ENCODE results near the gene FARS2. TPM values are rescaled to one million over a fixed set of nuclear protein-coding genes. Genes with fewer than 3 reads are reported as not detected.
A peak's percentile ranks its signal among the peaks of the same experiment; 100 is the strongest.

Gene FARS2
- polyA plus RNA-seq, 3 donors, result 12.2 to 21.6 (median 17.7) TPM

GRCh38 chr6:5660772-5661171 lies 399.5 kb downstream of the FARS2 start:
- Histone ChIP-seq H3K27ac (ENCODE audit: low read depth in 1 of 2, low read length in 2 of 2) (no peak overlapping the region), H3K27me3 (ENCODE audit: control insufficient read depth in 2 of 2, insufficient read depth in 2 of 2, low read length in 2 of 2) (no peaks in the 10 kb centered on the region), H3K4me2 (replicated peaks; ENCODE audit: extremely low read depth, low read length, poor library complexity, severe bottlenecking) (no peak overlapping the region), H3K9ac (ENCODE audit: insufficient read depth, low read length, poor library complexity, severe bottlenecking) (no peak overlapping the region), H3K9me3 (replicated peaks in 1 of 2; ENCODE audit: control insufficient read depth in 1 of 2, insufficient read depth in 1 of 2, low read length in 2 of 2) (no peaks in the 10 kb centered on the region), H2AFZ (ENCODE audit: insufficient read depth, low read depth, low read length, poor library complexity, severe bottlenecking) (no peak overlapping the region), H3K36me3 (replicated peaks in 1 of 2; ENCODE audit: control insufficient read depth in 1 of 2, insufficient read depth in 2 of 2, low read length in 2 of 2) (no peaks in the 10 kb centered on the region), H3K4me3 (replicated peaks in 1 of 3; ENCODE audit: low read depth in 2 of 3, low read length in 3 of 3) (no peak overlapping the region), H4K20me1 (ENCODE audit: insufficient read depth, low read length) (no peaks in the 10 kb centered on the region), H3K79me2 (ENCODE audit: insufficient read depth, low read length) (no peaks in the 10 kb centered on the region), H3K4me1 (ENCODE audit: control insufficient read depth in 1 of 2, insufficient read depth in 2 of 2, low read length in 2 of 2) (peaks cover 18 to 23% of the 10 kb centered on the region in 2 donors)
- H3K27ac Mint-ChIP-seq, result no peak overlapping the region
- peaks cover 9 to 18% of the 10 kb centered on the region in 2 donors for H3K36me3 Mint-ChIP-seq
- no peak for TF ChIP-seq CTCF (IDR thresholded peaks at IDR 0.05)
- peaks cover 0 to 5% (median under 1%) of the 10 kb centered on the region in 3 donors for H3K27me3 Mint-ChIP-seq (ENCODE audit: low read depth in 3 of 3)
- H3K4me1 Mint-ChIP-seq, result peaks cover 24% of the 10 kb centered on the region
- intact Hi-C loops (cut with micrococcal nuclease), result no loop called here
- no peak for DNase-seq
- peaks cover 0 to 8% (median 1%) of the 10 kb centered on the region in 7 donors for H3K9me3 Mint-ChIP-seq
- no peak overlapping the region for H3K4me3 Mint-ChIP-seq
- WGBS (ENCODE audit: insufficient coverage), result 0% methylated on average over 1 of the region's 5 CpGs

GRCh38 chr6:5662797-5663196 lies 401.5 kb downstream of the FARS2 start:
- Histone ChIP-seq H3K4me3 (replicated peaks in 1 of 3; ENCODE audit: low read depth in 2 of 3, low read length in 3 of 3) (no peak overlapping the region), H3K27ac (ENCODE audit: low read depth in 1 of 2, low read length in 2 of 2) (no peak overlapping the region), H3K27me3 (ENCODE audit: control insufficient read depth in 2 of 2, insufficient read depth in 2 of 2, low read length in 2 of 2) (no peaks in the 10 kb centered on the region), H3K36me3 (replicated peaks in 1 of 2; ENCODE audit: control insufficient read depth in 1 of 2, insufficient read depth in 2 of 2, low read length in 2 of 2) (no peaks in the 10 kb centered on the region), H4K20me1 (ENCODE audit: insufficient read depth, low read length) (no peaks in the 10 kb centered on the region), H3K4me1 (ENCODE audit: control insufficient read depth in 1 of 2, insufficient read depth in 2 of 2, low read length in 2 of 2) (peaks cover 10 to 21% of the 10 kb centered on the region in 2 donors), H3K4me2 (replicated peaks; ENCODE audit: extremely low read depth, low read length, poor library complexity, severe bottlenecking) (no peak overlapping the region), H3K9ac (ENCODE audit: insufficient read depth, low read length, poor library complexity, severe bottlenecking) (no peak overlapping the region), H3K9me3 (replicated peaks in 1 of 2; ENCODE audit: control insufficient read depth in 1 of 2, insufficient read depth in 1 of 2, low read length in 2 of 2) (no peaks in the 10 kb centered on the region), H2AFZ (ENCODE audit: insufficient read depth, low read depth, low read length, poor library complexity, severe bottlenecking) (no peak overlapping the region), H3K79me2 (ENCODE audit: insufficient read depth, low read length) (no peaks in the 10 kb centered on the region)
- no CpG with 5 or more reads among the region's 3 CpGs for WGBS (ENCODE audit: insufficient coverage)
- Mint-ChIP-seq H3K27ac (peak overlapping the region in 1 of 7 donors; percentile 76), H3K27me3 (ENCODE audit: low read depth in 3 of 3) (peaks cover 0 to 2% (median 2%) of the 10 kb centered on the region in 3 donors), H3K4me1 (peaks cover 19% of the 10 kb centered on the region), H3K9me3 (peaks cover 0 to 8% (median 0%) of the 10 kb centered on the region in 7 donors), H3K4me3 (no peak overlapping the region), H3K36me3 (peaks cover 0 to 15% of the 10 kb centered on the region in 2 donors)
- DNase-seq, result no peak
- intact Hi-C loops (cut with micrococcal nuclease), result no loop called here
- TF ChIP-seq CTCF (IDR thresholded peaks at IDR 0.05), result no peak

Measured in CD14-positive monocyte (primary cell).